Measurements from ENCODE around the gene SMIM35.

The SMIM35 gene

GRCh38 chr11:118059246-118059940, 27.4 kb downstream of the SMIM35 start:
- no peak overlapping the region for H2BK120ac ChIP-seq (ENCODE audit: insufficient read depth, low read length, poor library complexity)
- no peak for DNase-seq
- H4K91ac ChIP-seq (ENCODE audit: low read depth, low read length) = no peak overlapping the region
- no peak overlapping the region for H3K4me2 ChIP-seq (ENCODE audit: low read length)
- no CpG with 5 or more reads among the region's 11 CpGs for WGBS (ENCODE audit: extremely low coverage, insufficient coverage, insufficient read length)
- no peak overlapping the region for H2BK12ac ChIP-seq (ENCODE audit: low read length)
- no peak overlapping the region for H2AK5ac ChIP-seq (ENCODE audit: low read length)
- peaks cover 4 to 5% of the 10 kb centered on the region in 2 experiments for H3K4me1 ChIP-seq (ENCODE audit: control insufficient read depth in 1 of 2, insufficient read depth in 2 of 2, low read length in 2 of 2)
- H3K27ac ChIP-seq (ENCODE audit: low read depth, low read length) = no peak overlapping the region
- no peak overlapping the region for H3K14ac ChIP-seq (ENCODE audit: low read length)
- no peak overlapping the region for H2BK5ac ChIP-seq (ENCODE audit: low read depth, low read length, poor library complexity)
- no peaks in the 10 kb centered on the region for H3K79me1 ChIP-seq (ENCODE audit: low read length)
- no peaks in the 10 kb centered on the region for H3K27me3 ChIP-seq (ENCODE audit: insufficient read depth, low read length)
- no peak overlapping the region for H3K4me3 ChIP-seq (ENCODE audit: low read depth, low read length)
- H3K4ac ChIP-seq (ENCODE audit: low read depth, low read length) = no peak overlapping the region
- H3K9me3 ChIP-seq (ENCODE audit: insufficient read depth, low read depth, low read length) = no peaks in the 10 kb centered on the region
- no peak overlapping the region for H2AFZ ChIP-seq (ENCODE audit: insufficient read depth, low read length, poor library complexity)
- no peak overlapping the region for H4K12ac ChIP-seq (ENCODE audit: low read depth, low read length)
- no peaks in the 10 kb centered on the region for H3K36me3 ChIP-seq (ENCODE audit: control insufficient read depth in 1 of 2, insufficient read depth in 2 of 2, low read length in 2 of 2)
- H3K18ac ChIP-seq (ENCODE audit: low read length) = no peak overlapping the region
- H3K23ac ChIP-seq (ENCODE audit: low read length) = no peak overlapping the region
- no peaks in the 10 kb centered on the region for H3K79me2 ChIP-seq (ENCODE audit: control insufficient read depth, insufficient read depth, low read length, poor library complexity)
- H3K9ac ChIP-seq (ENCODE audit: low read length) = no peak overlapping the region
- H4K8ac ChIP-seq (ENCODE audit: low read depth, low read length) = no peak overlapping the region

GRCh38 chr11:118058311-118059245, 28.2 kb downstream of the SMIM35 start:
- no peak overlapping the region for H4K91ac ChIP-seq (ENCODE audit: low read depth, low read length)
- no peaks in the 10 kb centered on the region for H3K79me2 ChIP-seq (ENCODE audit: control insufficient read depth, insufficient read depth, low read length, poor library complexity)

GRCh38 chr11:118057251-118058145, 29.3 kb downstream of the SMIM35 start:
- Histone ChIP-seq H4K12ac (ENCODE audit: low read depth, low read length) (no peak overlapping the region), H2BK5ac (ENCODE audit: low read depth, low read length, poor library complexity) (no peak overlapping the region), H3K79me1 (ENCODE audit: low read length) (no peaks in the 10 kb centered on the region), H3K4me1 (ENCODE audit: control insufficient read depth in 1 of 2, insufficient read depth in 2 of 2, low read length in 2 of 2) (peaks cover 3 to 5% of the 10 kb centered on the region in 2 experiments), H2BK120ac (ENCODE audit: insufficient read depth, low read length, poor library complexity) (no peak overlapping the region), H3K4me3 (ENCODE audit: low read depth, low read length) (no peak overlapping the region), H2BK12ac (ENCODE audit: low read length) (no peak overlapping the region), H3K27me3 (ENCODE audit: insufficient read depth, low read length) (no peaks in the 10 kb centered on the region), H3K36me3 (ENCODE audit: control insufficient read depth in 1 of 2, insufficient read depth in 2 of 2, low read length in 2 of 2) (no peaks in the 10 kb centered on the region), H3K18ac (ENCODE audit: low read length) (no peak overlapping the region), H3K79me2 (ENCODE audit: control insufficient read depth, insufficient read depth, low read length, poor library complexity) (no peaks in the 10 kb centered on the region), H2AK5ac (ENCODE audit: low read length) (no peak overlapping the region), H4K8ac (ENCODE audit: low read depth, low read length) (no peak overlapping the region), H3K23ac (ENCODE audit: low read length) (no peak overlapping the region), H3K9me3 (ENCODE audit: insufficient read depth, low read depth, low read length) (no peaks in the 10 kb centered on the region), H3K27ac (ENCODE audit: low read depth, low read length) (no peak overlapping the region), H4K91ac (ENCODE audit: low read depth, low read length) (no peak overlapping the region), H3K4ac (ENCODE audit: low read depth, low read length) (no peak overlapping the region), H3K14ac (ENCODE audit: low read length) (no peak overlapping the region), H2AFZ (ENCODE audit: insufficient read depth, low read length, poor library complexity) (no peak overlapping the region), H3K9ac (ENCODE audit: low read length) (no peak overlapping the region), H3K4me2 (ENCODE audit: low read length) (no peak overlapping the region)
- WGBS (ENCODE audit: extremely low coverage, insufficient coverage, insufficient read length) = 100% methylated on average over 2 of the region's 14 CpGs
- no peak for DNase-seq

More at GRCh38 chr11:118058311-118059245, 28.2 kb downstream of the SMIM35 start:
- Histone ChIP-seq H2BK5ac (ENCODE audit: low read depth, low read length, poor library complexity) (no peak overlapping the region), H3K18ac (ENCODE audit: low read length) (no peak overlapping the region), H2AFZ (ENCODE audit: insufficient read depth, low read length, poor library complexity) (no peak overlapping the region), H3K9me3 (ENCODE audit: insufficient read depth, low read depth, low read length) (no peaks in the 10 kb centered on the region), H3K27me3 (ENCODE audit: insufficient read depth, low read length) (no peaks in the 10 kb centered on the region), H3K4ac (ENCODE audit: low read depth, low read length) (no peak overlapping the region), H3K27ac (ENCODE audit: low read depth, low read length) (no peak overlapping the region), H4K8ac (ENCODE audit: low read depth, low read length) (no peak overlapping the region), H2BK120ac (ENCODE audit: insufficient read depth, low read length, poor library complexity) (no peak overlapping the region), H3K9ac (ENCODE audit: low read length) (no peak overlapping the region), H3K79me1 (ENCODE audit: low read length) (no peaks in the 10 kb centered on the region), H3K23ac (ENCODE audit: low read length) (no peak overlapping the region), H3K14ac (ENCODE audit: low read length) (no peak overlapping the region), H3K4me1 (ENCODE audit: control insufficient read depth in 1 of 2, insufficient read depth in 2 of 2, low read length in 2 of 2) (peaks cover 4 to 5% of the 10 kb centered on the region in 2 experiments), H3K4me2 (ENCODE audit: low read length) (no peak overlapping the region), H4K12ac (ENCODE audit: low read depth, low read length) (no peak overlapping the region), H3K4me3 (ENCODE audit: low read depth, low read length) (no peak overlapping the region), H2BK12ac (ENCODE audit: low read length) (no peak overlapping the region), H3K36me3 (ENCODE audit: control insufficient read depth in 1 of 2, insufficient read depth in 2 of 2, low read length in 2 of 2) (no peaks in the 10 kb centered on the region), H2AK5ac (ENCODE audit: low read length) (no peak overlapping the region)
- WGBS (ENCODE audit: extremely low coverage, insufficient coverage, insufficient read length) = no CpG with 5 or more reads among the region's 20 CpGs
- DNase-seq = no peak

GRCh38 chr11:118056806-118057205, 30.0 kb downstream of the SMIM35 start:
- H3K27me3 ChIP-seq (ENCODE audit: insufficient read depth, low read length) = no peaks in the 10 kb centered on the region
- H2AK5ac ChIP-seq (ENCODE audit: low read length) = no peak overlapping the region
- no peak overlapping the region for H2BK120ac ChIP-seq (ENCODE audit: insufficient read depth, low read length, poor library complexity)
- H4K91ac ChIP-seq (ENCODE audit: low read depth, low read length) = no peak overlapping the region
- H3K4me2 ChIP-seq (ENCODE audit: low read length) = no peak overlapping the region
- H3K4ac ChIP-seq (ENCODE audit: low read depth, low read length) = no peak overlapping the region
- H3K18ac ChIP-seq (ENCODE audit: low read length) = no peak overlapping the region
- no peaks in the 10 kb centered on the region for H3K9me3 ChIP-seq (ENCODE audit: insufficient read depth, low read depth, low read length)
- H3K36me3 ChIP-seq (ENCODE audit: control insufficient read depth in 1 of 2, insufficient read depth in 2 of 2, low read length in 2 of 2) = no peaks in the 10 kb centered on the region
- H3K27ac ChIP-seq (ENCODE audit: low read depth, low read length) = no peak overlapping the region
- no peaks in the 10 kb centered on the region for H3K79me1 ChIP-seq (ENCODE audit: low read length)
- no peak for DNase-seq
- H3K9ac ChIP-seq (ENCODE audit: low read length) = no peak overlapping the region
- H3K23ac ChIP-seq (ENCODE audit: low read length) = no peak overlapping the region
- H3K4me1 ChIP-seq (ENCODE audit: control insufficient read depth in 1 of 2, insufficient read depth in 2 of 2, low read length in 2 of 2) = peaks cover 0 to 2% of the 10 kb centered on the region in 2 experiments
- no peak overlapping the region for H4K12ac ChIP-seq (ENCODE audit: low read depth, low read length)
- WGBS (ENCODE audit: extremely low coverage, insufficient coverage, insufficient read length) = no CpG with 5 or more reads among the region's 8 CpGs
- no peaks in the 10 kb centered on the region for H3K79me2 ChIP-seq (ENCODE audit: control insufficient read depth, insufficient read depth, low read length, poor library complexity)
- no peak overlapping the region for H2AFZ ChIP-seq (ENCODE audit: insufficient read depth, low read length, poor library complexity)
- H3K4me3 ChIP-seq (ENCODE audit: low read depth, low read length) = no peak overlapping the region
- H2BK5ac ChIP-seq (ENCODE audit: low read depth, low read length, poor library complexity) = no peak overlapping the region
- H3K14ac ChIP-seq (ENCODE audit: low read length) = no peak overlapping the region
- H2BK12ac ChIP-seq (ENCODE audit: low read length) = no peak overlapping the region
- no peak overlapping the region for H4K8ac ChIP-seq (ENCODE audit: low read depth, low read length)
